ENCODE data around the gene SLITRK5. TPM values are rescaled to one million over a fixed set of nuclear protein-coding genes. Genes with fewer than 3 reads are reported as not detected.

Gene SLITRK5
- total RNA-seq, 1 experiment from 2014 or later = 0.09 TPM

GRCh38 chr13:87622971-87623370 lies 48.2 kb upstream of the SLITRK5 start:
- H3K79me2 ChIP-seq (ENCODE audit: insufficient read depth, low read length) = no peaks in the 10 kb centered on the region
- Mint-ChIP-seq H3K4me1 (no peaks in the 10 kb centered on the region), H3K36me3 (ENCODE audit: insufficient read depth in 1 of 3, low read depth in 3 of 3) (no peaks in the 10 kb centered on the region), H3K27ac (no peak overlapping the region), H3K4me3 (no peak overlapping the region), H3K27me3 (ENCODE audit: low read depth) (no peaks in the 10 kb centered on the region), H3K9me3 (no peaks in the 10 kb centered on the region)
- no peak overlapping the region for H3K9ac ChIP-seq (ENCODE audit: extremely low read depth, insufficient read length, low read length)
- H3K23ac ChIP-seq (ENCODE audit: insufficient read length, low read depth, low read length) = no peak overlapping the region
- no peaks in the 10 kb centered on the region for H3K9me3 ChIP-seq (ENCODE audit: control insufficient read depth, low read depth, low read length)
- no peak overlapping the region for H2BK120ac ChIP-seq (ENCODE audit: low read depth, low read length, poor library complexity, severe bottlenecking)
- H3K14ac ChIP-seq (ENCODE audit: insufficient read depth, low read length) = no peak overlapping the region
- H3K4ac ChIP-seq (ENCODE audit: low read depth, low read length) = no peak overlapping the region
- no peak overlapping the region for H2BK20ac ChIP-seq (ENCODE audit: low read depth, low read length, poor library complexity, severe bottlenecking)
- H2BK12ac ChIP-seq (ENCODE audit: insufficient read length, low read depth, low read length) = no peak overlapping the region
- DNase-seq = no peak
- no peaks in the 10 kb centered on the region for H3K23me2 ChIP-seq (ENCODE audit: insufficient read length, low read depth, low read length, poor library complexity, severe bottlenecking)
- H3K4me2 ChIP-seq (ENCODE audit: insufficient read depth, insufficient read length, low read length) = no peak overlapping the region
- no peak overlapping the region for H2BK15ac ChIP-seq (ENCODE audit: low read depth, low read length)
- no peak overlapping the region for H4K5ac ChIP-seq (ENCODE audit: insufficient read length, low read depth, low read length)
- no peak overlapping the region for H3K27ac ChIP-seq (ENCODE audit: insufficient read length, low read depth, low read length)
- no peak overlapping the region for H4K8ac ChIP-seq (replicated peaks; ENCODE audit: insufficient read length, low read depth, low read length)
- H3K79me1 ChIP-seq (ENCODE audit: insufficient read depth, low read depth, low read length, poor library complexity, severe bottlenecking) = no peaks in the 10 kb centered on the region
- no peak overlapping the region for H3K18ac ChIP-seq (ENCODE audit: insufficient read length, low read depth, low read length)
- no peaks in the 10 kb centered on the region for H3K4me1 ChIP-seq (ENCODE audit: insufficient read depth, low read length)
- H2BK5ac ChIP-seq (ENCODE audit: insufficient read length, low read length) = no peak overlapping the region
- TF ChIP-seq, protein P1, sequence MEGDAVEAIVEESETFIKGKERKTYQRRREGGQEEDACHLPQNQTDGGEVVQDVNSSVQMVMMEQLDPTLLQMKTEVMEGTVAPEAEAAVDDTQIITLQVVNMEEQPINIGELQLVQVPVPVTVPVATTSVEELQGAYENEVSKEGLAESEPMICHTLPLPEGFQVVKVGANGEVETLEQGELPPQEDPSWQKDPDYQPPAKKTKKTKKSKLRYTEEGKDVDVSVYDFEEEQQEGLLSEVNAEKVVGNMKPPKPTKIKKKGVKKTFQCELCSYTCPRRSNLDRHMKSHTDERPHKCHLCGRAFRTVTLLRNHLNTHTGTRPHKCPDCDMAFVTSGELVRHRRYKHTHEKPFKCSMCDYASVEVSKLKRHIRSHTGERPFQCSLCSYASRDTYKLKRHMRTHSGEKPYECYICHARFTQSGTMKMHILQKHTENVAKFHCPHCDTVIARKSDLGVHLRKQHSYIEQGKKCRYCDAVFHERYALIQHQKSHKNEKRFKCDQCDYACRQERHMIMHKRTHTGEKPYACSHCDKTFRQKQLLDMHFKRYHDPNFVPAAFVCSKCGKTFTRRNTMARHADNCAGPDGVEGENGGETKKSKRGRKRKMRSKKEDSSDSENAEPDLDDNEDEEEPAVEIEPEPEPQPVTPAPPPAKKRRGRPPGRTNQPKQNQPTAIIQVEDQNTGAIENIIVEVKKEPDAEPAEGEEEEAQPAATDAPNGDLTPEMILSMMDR (conservative IDR thresholded peaks at IDR 0.05) = no peak
- no peaks in the 10 kb centered on the region for H3K27me3 ChIP-seq (ENCODE audit: insufficient read depth, low read length)
- H4K20me1 ChIP-seq (ENCODE audit: control insufficient read depth, insufficient read depth, insufficient read length) = no peaks in the 10 kb centered on the region
- H4K91ac ChIP-seq (ENCODE audit: insufficient read length, low read depth, low read length) = no peak overlapping the region
- H3T11ph ChIP-seq (ENCODE audit: low read length) = no peak overlapping the region
- H2AK5ac ChIP-seq (ENCODE audit: insufficient read length, low read length) = no peak overlapping the region
- no peak overlapping the region for H2AFZ ChIP-seq (ENCODE audit: low read length)
- no CpG with 5 or more reads among the region's 1 CpG for WGBS (ENCODE audit: extremely low coverage, insufficient read length, low lambda C conversion rate)
- no peak overlapping the region for H3K56ac ChIP-seq (ENCODE audit: insufficient read length, low read depth, low read length)

Measured in H9 (cell line).